HepG2 (cell line): ENCODE data around the gene MC1R. TPM values are rescaled to one million over a fixed set of nuclear protein-coding genes. Genes with fewer than 3 reads are reported as not detected.

Experiments used
- ATAC-seq: fragments of 200-7000 bp; cut with Tn5 transposase; 3 replicates; pipeline ENCODE4 v1.9.1; 2020; ENCODE audit warnings: mild to moderate bottlenecking, moderate library complexity
- BruUV-seq: library from RNA; stranded (reverse); fragments of 400-500 nt; replicated peaks from 2 replicates; lab custom pipeline; 2021; lab: Mats Ljungman, UMichigan
- CTCF ChIA-PET: fragments of 300-600 bp; formaldehyde crosslinking; extraction: SDS; loops from one replicate; lab custom pipeline; 2021; ENCODE audit warnings: low total read pairs, inconsistent platforms, low intra/inter-chr PET ratio; lab: Yijun Ruan, JAX
- POLR2A ChIA-PET: fragments of 350-600 bp; sonication (Branson Sonifier 250); formaldehyde crosslinking; loops from one replicate; lab custom pipeline; 2020; ENCODE audit warnings: antibody characterized with exemption, inconsistent platforms; lab: Yijun Ruan, JAX
- DNase-seq: peaks from one replicate; pipeline ENCODE4 v3.0.0-alpha.2; 2015; ENCODE audit warnings: low spot score
- FAIRE-seq: peaks from 3 replicates; lab custom pipeline; 2011; peaks lifted over from hg19 to GRCh38; lab: Jason Lieb, UNC
- H2AFZ ChIP-seq: one replicate; pipeline ENCODE4 v1.6.1; 2011; ENCODE audit warnings: low read length, inconsistent platforms
- H3K27ac ChIP-seq: fragments of 300-600 bp; 3 replicates; pipeline ENCODE4 v1.8.0; 2011; ENCODE audit warnings: mixed run types, mild to moderate bottlenecking, mixed read lengths, low read length, inconsistent platforms; ENCODE audit not compliant: insufficient read depth; ENCODE audit errors: extremely low read length
- H3K27me3 ChIP-seq, 2 experiments: fragments of 200-600 bp in 1 of 2; 2 replicates in 1 of 2; 3 replicates in 1 of 2; pipeline versions ENCODE4 v1.6.0 to v1.8.0; 2011; ENCODE audit warnings: low read length in 2 of 2, mild to moderate bottlenecking in 2 of 2, moderate library complexity in 2 of 2, inconsistent platforms in 1 of 2; ENCODE audit not compliant: insufficient read depth in 2 of 2, control insufficient read depth in 1 of 2
- H3K36me3 ChIP-seq, 2 experiments: fragments of 200-600 bp in 1 of 2; replicated peaks in 1 of 2; 2 replicates in 1 of 2; 3 replicates in 1 of 2; pipeline versions ENCODE4 v1.5.1 to v1.8.0; 2011; ENCODE audit warnings: low read length in 2 of 2, inconsistent platforms in 1 of 2; ENCODE audit not compliant: insufficient read depth in 2 of 2, control insufficient read depth in 1 of 2
- H3K4me1 ChIP-seq: 2 replicates; pipeline ENCODE4 v1.5.1; 2012; ENCODE audit warnings: low read length, inconsistent platforms; ENCODE audit not compliant: insufficient read depth
- H3K4me2 ChIP-seq: 2 replicates; pipeline ENCODE4 v1.6.0; 2011; ENCODE audit warnings: low read depth, low read length, inconsistent platforms
- H3K4me3 ChIP-seq, 3 experiments: fragments of 200-600 bp in 1 of 3; sonication (generic), shearing (Covaris generic) in 1 of 3; replicated peaks in 1 of 3; 2 replicates each; pipeline ENCODE4 v1.5.1; 2011 to 2016; ENCODE audit warnings: low read length in 3 of 3, inconsistent platforms in 2 of 3, low read depth in 2 of 3, mild to moderate bottlenecking in 2 of 3, control low read depth in 1 of 3, mixed read lengths in 1 of 3; ENCODE audit not compliant: insufficient read depth in 1 of 3
- H3K79me2 ChIP-seq: one replicate; pipeline ENCODE4 v1.6.1; 2011; ENCODE audit warnings: low read length, inconsistent platforms; ENCODE audit not compliant: insufficient read depth
- H3K9ac ChIP-seq: 2 replicates; pipeline ENCODE4 v1.6.0; 2011; ENCODE audit warnings: mild to moderate bottlenecking, low read depth, low read length, inconsistent platforms; ENCODE audit not compliant: insufficient read depth
- H3K9me3 ChIP-seq: 2 replicates; pipeline ENCODE4 v1.5.1; 2012; ENCODE audit warnings: mild to moderate bottlenecking, low read length
- H4K20me1 ChIP-seq: 2 replicates; pipeline ENCODE4 v1.6.0; 2011; ENCODE audit warnings: inconsistent platforms, mild to moderate bottlenecking, low read length, moderate library complexity; ENCODE audit not compliant: insufficient read depth
- PCBP1 ChIP-seq: fragments of 200-400 bp; formaldehyde crosslinking; IDR thresholded peaks from 2 replicates; pipeline ENCODE4 v1.6.1; 2017; ENCODE audit warnings: mild to moderate bottlenecking, low read depth, low read length, borderline replicate concordance
- RBM22 ChIP-seq: fragments of 200-400 bp; formaldehyde crosslinking; optimal IDR thresholded peaks from 2 replicates; pipeline ENCODE3; 2017; ENCODE audit warnings: mild to moderate bottlenecking, low read length, moderate library complexity
- SOX13 ChIP-seq, 3 experiments: fragments of 450-650 bp in 1 of 3; sonication (generic) in 1 of 3; formaldehyde crosslinking in 1 of 3; IDR thresholded peaks in 2 of 3; conservative IDR thresholded peaks in 1 of 3; 2 replicates each; pipeline versions ENCODE4 v1.5.0 to v1.6.1; 2016 to 2020; ENCODE audit warnings: antibody characterized with exemption in 1 of 3, mild to moderate bottlenecking in 1 of 3, missing compliant biosample characterization in 1 of 3, missing genetic modification reagents in 1 of 3, moderate library complexity in 1 of 3
- ZNF335 ChIP-seq: sonication (generic); formaldehyde crosslinking; IDR thresholded peaks from 2 replicates; pipeline ENCODE4 v1.4.0; 2020; ENCODE audit warnings: missing genetic modification reagents
- ZNF558 ChIP-seq: sonication (generic); formaldehyde crosslinking; IDR thresholded peaks from 2 replicates; pipeline ENCODE4 v1.9.0; 2022; ENCODE audit warnings: mild to moderate bottlenecking, missing genetic modification reagents, borderline replicate concordance
- WGBS: methylation state at CpG from one replicate; pipeline ENCODE4 v1.1.6; 2017; ENCODE audit warnings: low lambda C conversion rate; 5-methylcytosine and 5-hydroxymethylcytosine counted together
- in situ Hi-C: cut with HindIII; loops from 2 replicates; pipeline ENCODE4 v1.10.0; 2017; ENCODE audit warnings: low pct_unique_long_range_greater_than_20kb; ENCODE audit not compliant: extremely low pct_ligation_motif_present
- intact Hi-C: fragments of 100-400 bp; cut with micrococcal nuclease; formaldehyde crosslinking; loops from one replicate; pipeline ENCODE4 v1.10.0; 2022; ENCODE audit not compliant: unreplicated experiment
- polyA plus RNA-seq, 8 experiments: library from polyadenylated mRNA; depleted of rRNA in 3 of 8; stranded (reverse) in 7 of 8; unstranded in 1 of 8; fragments of >200 nt; fragmentation: Illumina TruSeq in 4 of 8; extraction: Trizol in 4 of 8; gene quantifications; 2 replicates each; pipeline versions ENCODE4 v1.2.1 to v1.2.3, GENCODE V29; 2011 to 2016; ENCODE audit warnings: low read depth in 4 of 8, missing spikeins in 1 of 8, mixed read lengths in 1 of 8; ENCODE audit not compliant: insufficient read depth in 1 of 8
- total RNA-seq, 5 experiments: library from RNA; depleted of rRNA; stranded (reverse); fragments of >200 nt; fragmentation: Illumina TruSeq; extraction: Trizol; gene quantifications; 2 replicates each; pipeline ENCODE4 v1.2.3, GENCODE V29; 2016; ENCODE audit warnings: low read depth in 1 of 5
- TF ChIP-seq, protein P1 (sequence below): sonication (generic); formaldehyde crosslinking; IDR thresholded peaks from 2 replicates; pipeline ENCODE4 v1.8.0; 2022; ENCODE audit warnings: mild to moderate bottlenecking, missing genetic modification reagents; ENCODE audit not compliant: insufficient replicate concordance
- TF ChIP-seq, protein P2 (sequence below): sonication (generic); formaldehyde crosslinking; IDR thresholded peaks from 2 replicates; pipeline ENCODE4 v1.5.0; 2020; ENCODE audit warnings: missing genetic modification reagents

Gene MC1R
- total and polyA plus RNA-seq, 2 of the 13 experiments (the other 11 are each of a cell fraction or from before 2014, with no cell fraction given) = 9.1 to 14.8 TPM

- in situ Hi-C loops = no loop called here
- CTCF ChIA-PET = no interaction called here
Measured at GRCh38 chr16:89908236-89908635, 10.4 kb upstream of the MC1R start.

More at GRCh38 chr16:89908236-89908635, 10.4 kb upstream of the MC1R start:
- Histone ChIP-seq H3K9ac (no peak overlapping the region), H3K79me2 (no peaks in the 10 kb centered on the region), H4K20me1 (no peaks in the 10 kb centered on the region; the same call in 1 of the 2 replicates), H3K4me2 (no peak overlapping the region), H3K36me3 (peaks cover 31 to 39% of the 10 kb centered on the region in 2 experiments), H3K4me1 (no peaks in the 10 kb centered on the region; the same call in 1 of the 2 replicates), H3K27me3 (no peaks in the 10 kb centered on the region), H3K27ac (no peak overlapping the region), H3K4me3 (no peak overlapping the region), H3K9me3 (no peaks in the 10 kb centered on the region), H2AFZ (no peak overlapping the region)
- BruUV-seq = no TSS peak
- no peak for ATAC-seq
- FAIRE-seq = no peak
- WGBS = 91% methylated on average over 4 of the region's 4 CpGs
- POLR2A ChIA-PET = interaction anchor here (0.7 to 8.1 kb wide), 5 partner anchors 10 to 70 kb away, joined by 4 to 78 read pairs (median 22); partner anchors contain the start of genes MC1R, TCF25 and TUBB3
- TF ChIP-seq ZNF558 (CRISPR knock-in tag) (no peak), PCBP1 (peak; percentile 72; the same call in 1 of the 2 replicates), RBM22 (peak; percentile 18), ZNF335 (CRISPR knock-in tag) (no peak), SOX13 (IDR thresholded peaks at IDR 0.05) (no peak), SOX13 (CRISPR knock-in tag; conservative IDR thresholded peaks at IDR 0.05 in 1 of 2, IDR thresholded peaks at IDR 0.05 in 1 of 2) (no peak)
- TF ChIP-seq, protein P1, sequence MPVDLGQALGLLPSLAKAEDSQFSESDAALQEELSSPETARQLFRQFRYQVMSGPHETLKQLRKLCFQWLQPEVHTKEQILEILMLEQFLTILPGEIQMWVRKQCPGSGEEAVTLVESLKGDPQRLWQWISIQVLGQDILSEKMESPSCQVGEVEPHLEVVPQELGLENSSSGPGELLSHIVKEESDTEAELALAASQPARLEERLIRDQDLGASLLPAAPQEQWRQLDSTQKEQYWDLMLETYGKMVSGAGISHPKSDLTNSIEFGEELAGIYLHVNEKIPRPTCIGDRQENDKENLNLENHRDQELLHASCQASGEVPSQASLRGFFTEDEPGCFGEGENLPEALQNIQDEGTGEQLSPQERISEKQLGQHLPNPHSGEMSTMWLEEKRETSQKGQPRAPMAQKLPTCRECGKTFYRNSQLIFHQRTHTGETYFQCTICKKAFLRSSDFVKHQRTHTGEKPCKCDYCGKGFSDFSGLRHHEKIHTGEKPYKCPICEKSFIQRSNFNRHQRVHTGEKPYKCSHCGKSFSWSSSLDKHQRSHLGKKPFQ = peak; percentile 99
- TF ChIP-seq, protein P2, sequence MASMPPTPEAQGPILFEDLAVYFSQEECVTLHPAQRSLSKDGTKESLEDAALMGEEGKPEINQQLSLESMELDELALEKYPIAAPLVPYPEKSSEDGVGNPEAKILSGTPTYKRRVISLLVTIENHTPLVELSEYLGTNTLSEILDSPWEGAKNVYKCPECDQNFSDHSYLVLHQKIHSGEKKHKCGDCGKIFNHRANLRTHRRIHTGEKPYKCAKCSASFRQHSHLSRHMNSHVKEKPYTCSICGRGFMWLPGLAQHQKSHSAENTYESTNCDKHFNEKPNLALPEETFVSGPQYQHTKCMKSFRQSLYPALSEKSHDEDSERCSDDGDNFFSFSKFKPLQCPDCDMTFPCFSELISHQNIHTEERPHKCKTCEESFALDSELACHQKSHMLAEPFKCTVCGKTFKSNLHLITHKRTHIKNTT (CRISPR knock-in tag) = no peak
- DNase-seq = no peak
- intact Hi-C loops = no loop called here
